Endodermal cell (in vitro differentiated cells): Measurements from ENCODE around the gene APPL2. TPM values are rescaled to one million over a fixed set of nuclear protein-coding genes. Genes with fewer than 3 reads are reported as not detected.

Experiments used
- DNase-seq: peaks from one replicate; pipeline ENCODE4 v3.0.0-alpha.2; 2017
- H3K27ac ChIP-seq: 2 replicates; pipeline ENCODE4 v1.5.1; 2013; ENCODE audit warnings: mild to moderate bottlenecking, low read depth, low read length, moderate library complexity
- H3K27me3 ChIP-seq: 2 replicates; pipeline ENCODE4 v1.6.1; 2013; ENCODE audit warnings: mild to moderate bottlenecking, low read length, moderate library complexity; ENCODE audit not compliant: insufficient read depth, control insufficient read depth, poor library complexity, severe bottlenecking
- H3K36me3 ChIP-seq: 2 replicates; pipeline ENCODE4 v1.7.0; 2013; ENCODE audit warnings: mild to moderate bottlenecking, low read length, moderate library complexity; ENCODE audit not compliant: control insufficient read depth, insufficient read depth
- H3K4me1 ChIP-seq: one replicate; pipeline ENCODE4 v1.7.0; 2013; ENCODE audit warnings: low read length; ENCODE audit not compliant: control insufficient read depth, insufficient read depth
- H3K4me3 ChIP-seq: 2 replicates; pipeline ENCODE4 v1.5.1; 2013; ENCODE audit warnings: mild to moderate bottlenecking, low read length, moderate library complexity
- H3K9ac ChIP-seq: 2 replicates; pipeline ENCODE4 v1.6.1; 2013; ENCODE audit warnings: mild to moderate bottlenecking, low read length, moderate library complexity; ENCODE audit not compliant: poor library complexity, severe bottlenecking; ENCODE audit errors: extremely low read depth
- H3K9me3 ChIP-seq: 2 replicates; pipeline ENCODE4 v1.6.1; 2013; ENCODE audit warnings: mild to moderate bottlenecking, low read length, moderate library complexity; ENCODE audit not compliant: control insufficient read depth
- H3K27ac Mint-ChIP-seq: 2 replicates; pipeline ENCODE4 v1.8.0; 2020; ENCODE audit warnings: mixed read lengths
- H3K27me3 Mint-ChIP-seq: 2 replicates; pipeline ENCODE4 v1.8.0; 2021; ENCODE audit warnings: mild to moderate bottlenecking, mixed read lengths; ENCODE audit not compliant: insufficient read depth
- H3K36me3 Mint-ChIP-seq: 2 replicates; pipeline ENCODE4 v1.8.0; 2020; ENCODE audit warnings: low read depth, mixed read lengths
- H3K4me1 Mint-ChIP-seq: 2 replicates; pipeline ENCODE4 v1.8.0; 2020; ENCODE audit warnings: mixed read lengths
- H3K4me3 Mint-ChIP-seq: 2 replicates; pipeline ENCODE4 v1.8.0; 2020; ENCODE audit warnings: mild to moderate bottlenecking, moderate library complexity, mixed read lengths
- H3K9me3 Mint-ChIP-seq: 2 replicates; pipeline ENCODE4 v1.8.0; 2020; ENCODE audit warnings: mild to moderate bottlenecking, mixed read lengths
- WGBS, 2 experiments: methylation state at CpG; one replicate each; pipeline versions ENCODE4 v1.1.5 to v1.1.7; 2013; ENCODE audit warnings: missing lambda C conversion rate in 2 of 2, mixed read lengths in 1 of 2; ENCODE audit not compliant: insufficient coverage in 1 of 2, insufficient read length in 1 of 2; 5-methylcytosine and 5-hydroxymethylcytosine counted together
- total RNA-seq, 2 donors: library from RNA; stranded (reverse); fragmentation: NEBNext Ultra II Directional in 1 of 2; extraction: Animal tissue kit (Norgen Biotek cat#: 25700) in 1 of 2; gene quantifications; 2 replicates in 1 of 2; 3 replicates in 1 of 2; pipeline ENCODE4 v1.2.1, GENCODE V29; 2021
- TF ChIP-seq, protein P1 (sequence below): fragments of 200-600 bp; sonication (generic); conservative IDR thresholded peaks from 2 replicates; pipeline ENCODE4 v1.5.0; 2021; ENCODE audit warnings: antibody characterized with exemption, mild to moderate bottlenecking

Gene APPL2
- total RNA-seq, 2 donors from 2014 or later = 31.8 to 35.2 TPM

- no peak overlapping the region for H3K27ac Mint-ChIP-seq
- Histone ChIP-seq H3K9ac (no peak overlapping the region), H3K27ac (no peak overlapping the region), H3K36me3 (peaks cover 31% of the 10 kb centered on the region), H3K9me3 (no peaks in the 10 kb centered on the region), H3K4me3 (no peak overlapping the region), H3K27me3 (no peaks in the 10 kb centered on the region), H3K4me1 (no peaks in the 10 kb centered on the region)
- TF ChIP-seq, protein P1, sequence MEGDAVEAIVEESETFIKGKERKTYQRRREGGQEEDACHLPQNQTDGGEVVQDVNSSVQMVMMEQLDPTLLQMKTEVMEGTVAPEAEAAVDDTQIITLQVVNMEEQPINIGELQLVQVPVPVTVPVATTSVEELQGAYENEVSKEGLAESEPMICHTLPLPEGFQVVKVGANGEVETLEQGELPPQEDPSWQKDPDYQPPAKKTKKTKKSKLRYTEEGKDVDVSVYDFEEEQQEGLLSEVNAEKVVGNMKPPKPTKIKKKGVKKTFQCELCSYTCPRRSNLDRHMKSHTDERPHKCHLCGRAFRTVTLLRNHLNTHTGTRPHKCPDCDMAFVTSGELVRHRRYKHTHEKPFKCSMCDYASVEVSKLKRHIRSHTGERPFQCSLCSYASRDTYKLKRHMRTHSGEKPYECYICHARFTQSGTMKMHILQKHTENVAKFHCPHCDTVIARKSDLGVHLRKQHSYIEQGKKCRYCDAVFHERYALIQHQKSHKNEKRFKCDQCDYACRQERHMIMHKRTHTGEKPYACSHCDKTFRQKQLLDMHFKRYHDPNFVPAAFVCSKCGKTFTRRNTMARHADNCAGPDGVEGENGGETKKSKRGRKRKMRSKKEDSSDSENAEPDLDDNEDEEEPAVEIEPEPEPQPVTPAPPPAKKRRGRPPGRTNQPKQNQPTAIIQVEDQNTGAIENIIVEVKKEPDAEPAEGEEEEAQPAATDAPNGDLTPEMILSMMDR = no peak
- WGBS, 2 experiments = 92% methylated on average over 6 of the region's 6 CpGs; no CpG with 5 or more reads in 1 of the 2 experiments
- H3K36me3 Mint-ChIP-seq = peaks cover 59% of the 10 kb centered on the region
- no peak for DNase-seq
- H3K27me3 Mint-ChIP-seq = no peaks in the 10 kb centered on the region
- no peaks in the 10 kb centered on the region for H3K4me1 Mint-ChIP-seq
- no peak overlapping the region for H3K4me3 Mint-ChIP-seq
- no peaks in the 10 kb centered on the region for H3K9me3 Mint-ChIP-seq
Observed at GRCh38 chr12:105198961-105199360, 37.0 kb downstream of the APPL2 start.

DNA sequence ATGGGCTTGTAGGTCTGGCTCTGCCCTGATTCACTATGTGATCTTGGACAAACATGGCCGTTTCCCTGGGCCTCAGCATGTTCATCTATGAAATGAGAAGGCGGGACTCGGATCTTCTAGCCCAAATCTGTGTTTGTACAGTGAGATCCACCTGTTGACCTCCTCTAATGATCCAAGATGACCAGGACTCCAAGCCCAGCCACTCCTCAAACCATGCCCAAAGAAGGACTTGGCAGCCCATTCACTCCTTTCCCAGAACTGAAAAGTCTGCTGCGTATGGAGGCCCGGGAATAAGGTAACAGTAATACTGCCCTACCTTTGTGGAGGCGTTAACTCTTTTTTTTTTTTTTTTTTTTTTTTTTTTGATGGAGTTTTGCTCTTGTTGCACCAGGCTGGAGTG is 39.9 kb downstream of the APPL2 start:
- TF ChIP-seq, protein P1 = no peak
- Histone ChIP-seq H3K27ac (no peak overlapping the region), H3K4me1 (no peaks in the 10 kb centered on the region), H3K27me3 (no peaks in the 10 kb centered on the region), H3K4me3 (no peak overlapping the region), H3K9ac (no peak overlapping the region), H3K9me3 (no peaks in the 10 kb centered on the region), H3K36me3 (peaks cover 42% of the 10 kb centered on the region)
- Mint-ChIP-seq H3K27ac (no peak overlapping the region), H3K4me1 (no peaks in the 10 kb centered on the region), H3K36me3 (peaks cover 62% of the 10 kb centered on the region), H3K9me3 (no peaks in the 10 kb centered on the region), H3K27me3 (no peaks in the 10 kb centered on the region), H3K4me3 (no peak overlapping the region)
- 98 to 100% methylated on average over 5 to 6 of the region's 6 CpGs for WGBS, 2 experiments
- DNase-seq = no peak

DNA sequence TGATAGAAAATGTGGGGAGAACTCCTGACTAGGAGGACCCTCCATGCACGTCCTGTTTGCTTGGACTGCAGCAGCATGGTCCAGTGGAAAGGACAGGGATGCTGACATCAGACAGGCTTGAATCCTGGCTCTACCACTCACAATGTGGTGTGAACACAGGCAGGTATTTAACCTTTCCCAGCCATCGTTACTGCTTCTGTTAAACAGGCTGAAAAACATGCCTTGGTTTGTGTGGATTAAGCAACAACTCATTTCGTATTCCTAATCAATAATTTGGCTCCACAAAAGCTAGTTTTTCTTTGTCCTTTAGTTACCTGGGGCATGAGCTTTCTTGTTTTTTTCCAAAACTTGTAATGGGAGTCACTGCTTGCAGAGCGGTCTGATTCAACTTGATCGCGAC is 41.0 kb downstream of the APPL2 start:
- WGBS, 2 experiments = 94% methylated on average over 6 of the region's 6 CpGs
- TF ChIP-seq, protein P1 = no peak
- Histone ChIP-seq H3K4me3 (no peak overlapping the region), H3K36me3 (peaks cover 45% of the 10 kb centered on the region), H3K9me3 (no peaks in the 10 kb centered on the region), H3K9ac (no peak overlapping the region), H3K27me3 (no peaks in the 10 kb centered on the region), H3K4me1 (no peaks in the 10 kb centered on the region), H3K27ac (no peak overlapping the region)
- Mint-ChIP-seq H3K4me3 (no peak overlapping the region), H3K27ac (no peak overlapping the region), H3K27me3 (no peaks in the 10 kb centered on the region), H3K36me3 (peaks cover 70% of the 10 kb centered on the region), H3K9me3 (no peaks in the 10 kb centered on the region), H3K4me1 (no peaks in the 10 kb centered on the region)
- DNase-seq = no peak
